Endothelial cell of umbilical vein (primary cell): ENCODE results near the gene AFDN. TPM values are rescaled to one million over a fixed set of nuclear protein-coding genes. Genes with fewer than 3 reads are reported as not detected.

Experiments
- BruUV-seq: library from RNA; stranded (reverse); fragments of 400-500 nt; replicated peaks from 2 replicates; lab custom pipeline; 2021; lab: Mats Ljungman, UMichigan
- CTCF ChIA-PET: fragments of 300-600, 350-600 bp; sonication (Branson Sonifier 250); formaldehyde crosslinking; loops from one replicate; lab custom pipeline; 2021; ENCODE audit warnings: antibody characterized with exemption, inconsistent platforms; lab: Charles Lee
- POLR2A ChIA-PET: fragments of 300-600, 350-600 bp; sonication (Branson Sonifier 250); formaldehyde crosslinking; loops from one replicate; lab custom pipeline; 2021; ENCODE audit warnings: antibody characterized with exemption, inconsistent platforms; lab: Charles Lee
- DNase-seq: peaks from one replicate; pipeline ENCODE4 v3.0.0-alpha.2; 2011; ENCODE audit warnings: low read depth, low spot score
- FAIRE-seq: peaks from 2 replicates; lab custom pipeline; 2011; peaks lifted over from hg19 to GRCh38; lab: Jason Lieb, UNC
- H2AFZ ChIP-seq: 2 replicates; pipeline ENCODE4 v1.6.0; 2012; ENCODE audit warnings: low read depth, low read length, control low read depth, inconsistent platforms
- H3K27ac ChIP-seq: 2 replicates; pipeline ENCODE4 v1.5.1; 2011; ENCODE audit warnings: low read depth, mild to moderate bottlenecking, control low read depth, low read length, moderate library complexity; ENCODE audit not compliant: insufficient read depth
- H3K27me3 ChIP-seq, 2 experiments: 2 replicates each; pipeline versions ENCODE4 v1.6.0 to v1.6.1; 2011; ENCODE audit warnings: low read length in 2 of 2, mixed read lengths in 1 of 2; ENCODE audit not compliant: control insufficient read depth in 2 of 2, insufficient read depth in 2 of 2
- H3K36me3 ChIP-seq, 2 experiments: 2 replicates in 1 of 2; 3 replicates in 1 of 2; pipeline ENCODE4 v1.5.1; 2011; ENCODE audit warnings: low read length in 2 of 2, mild to moderate bottlenecking in 1 of 2, moderate library complexity in 1 of 2; ENCODE audit not compliant: control insufficient read depth in 2 of 2, insufficient read depth in 2 of 2; ENCODE audit errors: extremely low read depth in 1 of 2
- H3K4me1 ChIP-seq: 3 replicates; pipeline ENCODE4 v1.5.1; 2011; ENCODE audit warnings: mild to moderate bottlenecking, low read length; ENCODE audit not compliant: control insufficient read depth, insufficient read depth; ENCODE audit errors: extremely low read depth
- H3K4me2 ChIP-seq: 2 replicates; pipeline ENCODE4 v1.6.1; 2011; ENCODE audit warnings: low read length, control low read depth, mixed read lengths; ENCODE audit not compliant: insufficient read depth
- H3K4me3 ChIP-seq, 3 experiments: fragments of 200-600 bp in 1 of 3; sonication (generic), shearing (Covaris generic) in 1 of 3; replicated peaks in 1 of 3; 2 replicates each; pipeline ENCODE4 v1.5.1; 2011 to 2016; ENCODE audit warnings: control low read depth in 3 of 3, low read length in 3 of 3, mild to moderate bottlenecking in 2 of 3, inconsistent platforms in 1 of 3, low read depth in 1 of 3, moderate library complexity in 1 of 3; ENCODE audit not compliant: insufficient read depth in 1 of 3
- H3K79me2 ChIP-seq: 2 replicates; pipeline ENCODE4 v1.6.0; 2012; ENCODE audit warnings: low read length, inconsistent platforms; ENCODE audit not compliant: control insufficient read depth, insufficient read depth
- H3K9ac ChIP-seq: replicated peaks from 2 replicates; pipeline ENCODE3; 2011; ENCODE audit warnings: low read length, control low read depth; ENCODE audit not compliant: insufficient read depth; ENCODE audit errors: extremely low read depth
- H3K9me1 ChIP-seq: replicated peaks from 3 replicates; pipeline ENCODE4 v1.6.0; 2011; ENCODE audit warnings: mild to moderate bottlenecking, low read length; ENCODE audit not compliant: control insufficient read depth, insufficient read depth; ENCODE audit errors: extremely low read depth
- H3K9me3 ChIP-seq: replicated peaks from 2 replicates; pipeline ENCODE4 v1.5.1; 2012; ENCODE audit warnings: low read length, inconsistent platforms; ENCODE audit not compliant: control insufficient read depth, insufficient read depth
- H4K20me1 ChIP-seq: replicated peaks from 2 replicates; pipeline ENCODE3; 2011; ENCODE audit warnings: mild to moderate bottlenecking, low read length; ENCODE audit not compliant: control insufficient read depth, insufficient read depth; ENCODE audit errors: extremely low read depth
- EZH2 ChIP-seq: IDR thresholded peaks from 2 replicates; pipeline ENCODE4 v1.6.1; 2012; ENCODE audit warnings: borderline replicate concordance, low read depth, mild to moderate bottlenecking, moderate library complexity, low read length, inconsistent platforms; ENCODE audit not compliant: severe bottlenecking
- FOS ChIP-seq: IDR thresholded peaks from 2 replicates; pipeline ENCODE4 v1.6.1; 2011; ENCODE audit warnings: mild to moderate bottlenecking, low read length, moderate library complexity, borderline replicate concordance; ENCODE audit not compliant: insufficient read depth
- GATA2 ChIP-seq: IDR thresholded peaks from 2 replicates; pipeline ENCODE4 v1.7.0; 2011; ENCODE audit warnings: low read depth, mild to moderate bottlenecking, moderate library complexity, mixed read lengths, low read length; ENCODE audit not compliant: insufficient read length, insufficient read depth
- JUN ChIP-seq: IDR thresholded peaks from 2 replicates; pipeline ENCODE4 v1.6.1; 2011; ENCODE audit warnings: borderline replicate concordance, low read depth; ENCODE audit not compliant: insufficient read length, insufficient read depth
- MAX ChIP-seq: IDR thresholded peaks from 2 replicates; pipeline ENCODE4 v1.6.1; 2011; ENCODE audit not compliant: insufficient read depth, insufficient read length
- MYC ChIP-seq: IDR thresholded peaks from one replicate; pipeline ENCODE4 v1.6.1; 2011; ENCODE audit warnings: mild to moderate bottlenecking, low read depth, low read length
- POLR2A ChIP-seq: IDR thresholded peaks from 2 replicates; pipeline ENCODE4 v1.6.1; 2012; ENCODE audit warnings: low read depth, mild to moderate bottlenecking, control low read depth, low read length
- POLR2AphosphoS5 ChIP-seq: IDR thresholded peaks from 2 replicates; pipeline ENCODE4 v1.6.1; 2012; ENCODE audit warnings: low read depth, mild to moderate bottlenecking, control low read depth, low read length, moderate library complexity; ENCODE audit not compliant: insufficient read depth
- dilution Hi-C: fragments of 300-500 bp; cut with MboI; formaldehyde crosslinking; loops from one replicate; pipeline ENCODE4 v1.15.0; 2019; ENCODE audit warnings: low sequenced_read_pairs; ENCODE audit not compliant: extremely low pct_ligation_motif_present
- intact Hi-C: fragments of 100-400 bp; cut with micrococcal nuclease; formaldehyde crosslinking; loops from one replicate; pipeline ENCODE4 v1.10.0; 2022
- polyA plus RNA-seq, 4 experiments: library from polyadenylated mRNA; depleted of rRNA in 3 of 4; stranded (reverse) in 3 of 4; unstranded in 1 of 4; fragments of >200 nt; gene quantifications; 2 replicates each; pipeline versions ENCODE4 v1.2.1 to v1.2.3, GENCODE V29; 2011 to 2012; ENCODE audit warnings: missing spikeins in 1 of 4
- total RNA-seq: library from RNA; stranded (reverse); gene quantifications from 2 replicates; pipeline ENCODE4 v1.2.3, GENCODE V29; 2021
- TF ChIP-seq, protein P1 (sequence below), 2 donors: IDR thresholded peaks; 1 replicate in 1 of 2; 2 replicates in 1 of 2; pipeline ENCODE4 v1.5.1; 2011; ENCODE audit warnings: low read length in 2 of 2, mild to moderate bottlenecking in 2 of 2, moderate library complexity in 2 of 2, control low read depth in 1 of 2, inconsistent platforms in 1 of 2, low read depth in 1 of 2; ENCODE audit not compliant: insufficient read depth in 1 of 2; ENCODE audit errors: extremely low read depth in 1 of 2

Gene AFDN
- total and polyA plus RNA-seq, 2 donors (not counting 3 experiments of a cell fraction or from before 2014, with no cell fraction given): 31.0 to 134 TPM

DNA sequence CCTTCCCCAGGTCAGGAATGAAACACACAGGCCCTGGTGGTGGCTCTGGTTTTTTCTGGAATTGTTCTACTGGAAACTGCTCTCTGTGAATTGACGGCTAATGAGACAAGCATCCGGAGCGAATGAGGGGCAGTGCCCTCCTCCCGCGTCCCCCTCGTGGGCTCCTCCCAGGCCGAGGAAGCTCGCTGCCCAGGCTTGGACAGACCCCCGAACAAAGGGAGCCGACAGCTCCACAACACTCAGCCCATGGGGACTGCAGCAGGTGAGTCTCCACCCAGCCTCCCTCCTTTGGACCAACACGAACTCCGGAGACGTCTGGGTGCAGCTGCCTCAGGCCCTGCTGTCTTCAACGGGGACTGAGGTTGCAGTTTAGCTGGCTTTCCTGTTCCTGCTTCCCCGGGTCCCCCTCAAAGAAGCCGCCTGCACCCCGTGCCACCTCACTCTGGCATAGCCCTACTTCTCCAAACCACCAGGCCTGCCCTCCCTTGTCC, 31.3 kb upstream of the AFDN start:
- CTCF ChIA-PET: interaction anchor here (1.9 kb wide), 1 partner anchor 310 kb away, joined by 5 read pairs; no protein-coding TSS in a partner anchor
- H3K36me3 ChIP-seq: no peaks in the 10 kb centered on the region
- H3K4me1 ChIP-seq: no peaks in the 10 kb centered on the region
- intact Hi-C loops (loop anchor here (10.0 kb wide), 1 partner anchor 311 kb away; no protein-coding TSS in a partner anchor), dilution Hi-C loops (no loop called here)
- DNase-seq: no peak
- H3K9ac ChIP-seq: no peak overlapping the region
- peaks cover 23 to 34% of the 10 kb centered on the region in 2 experiments for H3K27me3 ChIP-seq
- POLR2A ChIA-PET: no interaction called here
- H3K9me3 ChIP-seq: no peaks in the 10 kb centered on the region
- FAIRE-seq: no peak
- H3K4me3 ChIP-seq: no peak overlapping the region
- H3K9me1 ChIP-seq: no peaks in the 10 kb centered on the region
- no peak overlapping the region for H3K27ac ChIP-seq
- BruUV-seq: no TSS peak
- no peaks in the 10 kb centered on the region for H3K79me2 ChIP-seq
- H4K20me1 ChIP-seq: no peaks in the 10 kb centered on the region
- TF ChIP-seq FOS: no peak
- no peak for TF ChIP-seq JUN
- no peak for TF ChIP-seq GATA2
- no peak for TF ChIP-seq MAX
- TF ChIP-seq POLR2AphosphoS5: no peak
- no peak for TF ChIP-seq POLR2A
- no peak for TF ChIP-seq MYC
- TF ChIP-seq, protein P1, sequence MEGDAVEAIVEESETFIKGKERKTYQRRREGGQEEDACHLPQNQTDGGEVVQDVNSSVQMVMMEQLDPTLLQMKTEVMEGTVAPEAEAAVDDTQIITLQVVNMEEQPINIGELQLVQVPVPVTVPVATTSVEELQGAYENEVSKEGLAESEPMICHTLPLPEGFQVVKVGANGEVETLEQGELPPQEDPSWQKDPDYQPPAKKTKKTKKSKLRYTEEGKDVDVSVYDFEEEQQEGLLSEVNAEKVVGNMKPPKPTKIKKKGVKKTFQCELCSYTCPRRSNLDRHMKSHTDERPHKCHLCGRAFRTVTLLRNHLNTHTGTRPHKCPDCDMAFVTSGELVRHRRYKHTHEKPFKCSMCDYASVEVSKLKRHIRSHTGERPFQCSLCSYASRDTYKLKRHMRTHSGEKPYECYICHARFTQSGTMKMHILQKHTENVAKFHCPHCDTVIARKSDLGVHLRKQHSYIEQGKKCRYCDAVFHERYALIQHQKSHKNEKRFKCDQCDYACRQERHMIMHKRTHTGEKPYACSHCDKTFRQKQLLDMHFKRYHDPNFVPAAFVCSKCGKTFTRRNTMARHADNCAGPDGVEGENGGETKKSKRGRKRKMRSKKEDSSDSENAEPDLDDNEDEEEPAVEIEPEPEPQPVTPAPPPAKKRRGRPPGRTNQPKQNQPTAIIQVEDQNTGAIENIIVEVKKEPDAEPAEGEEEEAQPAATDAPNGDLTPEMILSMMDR (IDR thresholded peaks at IDR 0.05; ENCODE audit: extremely low read depth in 1 of 2, insufficient read depth in 1 of 2, low read depth in 1 of 2, low read length in 2 of 2): no peak
- no peak for TF ChIP-seq EZH2
- H2AFZ ChIP-seq: no peak overlapping the region
- H3K4me2 ChIP-seq: no peak overlapping the region
